Large intestine (tissue), 3 donors: Measurements from ENCODE around the gene DAAM1. TPM values are rescaled to one million over a fixed set of nuclear protein-coding genes. Genes with fewer than 3 reads are reported as not detected.

ENCODE experiments used
- DNase-seq, 2 donors: peaks; one replicate each; pipeline versions ENCODE4 v3.0.0 to v3.0.0-alpha.2; 2013
- H3K27ac ChIP-seq: one replicate; pipeline ENCODE4 v1.5.1; 2013; ENCODE audit warnings: low read length
- H3K27me3 ChIP-seq: 2 replicates; pipeline ENCODE4 v1.6.1; 2013; ENCODE audit warnings: low read length; ENCODE audit not compliant: control insufficient read depth, insufficient read depth
- H3K36me3 ChIP-seq: 2 replicates; pipeline ENCODE4 v1.6.1; 2013; ENCODE audit warnings: low read length; ENCODE audit not compliant: control insufficient read depth, insufficient read depth
- H3K4me1 ChIP-seq: one replicate; pipeline ENCODE4 v1.6.1; 2013; ENCODE audit warnings: low read length; ENCODE audit not compliant: control insufficient read depth, insufficient read depth
- H3K4me3 ChIP-seq: one replicate; pipeline ENCODE4 v1.5.1; 2013; ENCODE audit warnings: low read length
- H3K9me3 ChIP-seq: one replicate; pipeline ENCODE4 v1.6.1; 2013; ENCODE audit warnings: mild to moderate bottlenecking, low read depth, low read length, moderate library complexity; ENCODE audit not compliant: control insufficient read depth
- WGBS: methylation state at CpG from one replicate; pipeline ENCODE4 v1.1.5; 2013; ENCODE audit warnings: low lambda C conversion rate; ENCODE audit not compliant: insufficient coverage; 5-methylcytosine and 5-hydroxymethylcytosine counted together
- polyA plus RNA-seq: library from polyadenylated mRNA; unstranded; fragments of 120-200 nt; gene quantifications from one replicate; pipeline ENCODE4 v1.2.1, GENCODE V29; 2013

The DAAM1 gene
- polyA plus RNA-seq, 1 donor = 37.9 TPM

DNA sequence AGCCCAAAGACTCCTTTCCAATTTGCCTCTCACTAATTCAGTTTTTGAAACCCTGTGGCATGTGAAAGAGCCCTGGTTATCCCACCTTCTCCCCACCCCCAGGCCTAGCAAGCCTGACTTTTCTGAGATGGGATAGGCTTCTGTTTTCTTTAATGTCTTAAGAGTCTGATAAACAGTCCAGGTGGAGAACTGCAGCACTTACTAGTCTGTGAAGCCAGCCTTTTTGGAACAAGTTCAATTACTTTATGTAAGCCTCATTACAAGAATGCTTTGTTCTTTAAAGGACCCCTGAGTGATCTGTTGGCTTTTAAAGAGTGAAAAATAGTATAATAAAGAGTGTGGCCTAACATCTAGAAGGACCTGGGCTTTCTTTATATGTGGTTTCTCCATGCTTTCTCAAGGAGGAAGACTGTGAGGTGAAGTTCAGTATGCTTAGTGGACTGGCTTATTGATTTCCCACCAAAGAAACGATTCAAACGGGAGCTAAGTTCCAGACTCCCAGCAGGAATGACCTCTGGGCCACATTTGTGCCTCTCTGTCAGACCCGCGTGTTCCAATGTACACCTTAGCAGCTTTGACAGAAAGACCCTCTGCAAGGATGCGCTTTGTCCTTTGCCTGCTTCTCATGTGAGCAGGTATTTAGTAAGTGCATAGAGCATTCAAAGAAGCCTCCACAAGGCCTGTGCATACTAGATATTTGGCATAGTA, 129.5 kb downstream of the DAAM1 start:
- no peaks in the 10 kb centered on the region for H3K27me3 ChIP-seq
- H3K9me3 ChIP-seq = no peaks in the 10 kb centered on the region
- H3K4me3 ChIP-seq = no peak overlapping the region
- peaks cover 36% of the 10 kb centered on the region for H3K4me1 ChIP-seq
- H3K36me3 ChIP-seq = peaks cover 4% of the 10 kb centered on the region
- H3K27ac ChIP-seq = no peak overlapping the region
- no peak for DNase-seq
- no CpG with 5 or more reads among the region's 5 CpGs for WGBS

DNA sequence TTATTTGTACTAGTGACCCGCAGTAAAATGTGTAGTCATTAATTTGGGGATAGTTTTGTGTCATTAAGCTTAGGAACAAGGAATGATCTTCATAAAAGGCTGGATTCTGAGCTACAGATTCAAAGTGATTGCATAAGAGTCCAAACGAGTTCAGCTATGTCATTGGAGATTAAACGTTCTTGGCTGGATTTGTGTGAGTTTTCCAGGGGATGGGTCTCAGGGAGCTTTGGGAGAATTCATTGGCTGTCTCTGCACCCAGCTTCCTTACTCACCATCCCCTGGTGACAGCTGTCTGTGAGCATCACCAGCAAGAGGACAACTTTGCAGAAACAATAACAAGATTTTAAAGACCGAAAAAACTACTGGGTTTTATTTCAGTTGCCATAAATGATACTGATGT, 130.4 kb downstream of the DAAM1 start:
- no peaks in the 10 kb centered on the region for H3K27me3 ChIP-seq
- H3K27ac ChIP-seq = no peak overlapping the region
- H3K4me1 ChIP-seq = peaks cover 27% of the 10 kb centered on the region
- no peaks in the 10 kb centered on the region for H3K9me3 ChIP-seq
- peaks cover 7% of the 10 kb centered on the region for H3K36me3 ChIP-seq
- H3K4me3 ChIP-seq = no peak overlapping the region
- no peak for DNase-seq
- WGBS = 100% methylated on average over 1 of the region's 4 CpGs

DNA sequence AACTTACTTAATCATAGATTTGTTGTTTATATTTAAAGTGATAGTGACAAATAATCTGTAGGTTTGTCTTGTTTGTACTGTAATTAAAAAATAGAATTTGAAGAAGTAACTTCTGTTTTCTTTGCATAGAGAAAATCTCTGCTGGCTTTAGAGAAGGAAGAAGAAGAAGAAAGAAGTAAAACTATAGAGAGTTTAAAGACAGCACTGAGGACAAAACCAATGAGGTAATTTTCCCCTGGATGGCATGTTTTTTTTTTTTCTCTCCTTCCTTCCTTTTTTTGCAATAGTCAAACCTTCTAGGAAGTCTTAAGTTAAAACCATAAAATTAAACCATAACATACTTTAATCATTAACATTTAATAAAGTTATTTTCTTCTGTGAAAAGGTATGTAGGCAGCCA, 131.9 kb downstream of the DAAM1 start:
- no peaks in the 10 kb centered on the region for H3K9me3 ChIP-seq
- H3K27me3 ChIP-seq = no peaks in the 10 kb centered on the region
- no peak overlapping the region for H3K4me3 ChIP-seq
- no peak overlapping the region for H3K27ac ChIP-seq
- peaks cover 14% of the 10 kb centered on the region for H3K36me3 ChIP-seq
- no peak for DNase-seq
- H3K4me1 ChIP-seq = peaks cover 13% of the 10 kb centered on the region

DNA sequence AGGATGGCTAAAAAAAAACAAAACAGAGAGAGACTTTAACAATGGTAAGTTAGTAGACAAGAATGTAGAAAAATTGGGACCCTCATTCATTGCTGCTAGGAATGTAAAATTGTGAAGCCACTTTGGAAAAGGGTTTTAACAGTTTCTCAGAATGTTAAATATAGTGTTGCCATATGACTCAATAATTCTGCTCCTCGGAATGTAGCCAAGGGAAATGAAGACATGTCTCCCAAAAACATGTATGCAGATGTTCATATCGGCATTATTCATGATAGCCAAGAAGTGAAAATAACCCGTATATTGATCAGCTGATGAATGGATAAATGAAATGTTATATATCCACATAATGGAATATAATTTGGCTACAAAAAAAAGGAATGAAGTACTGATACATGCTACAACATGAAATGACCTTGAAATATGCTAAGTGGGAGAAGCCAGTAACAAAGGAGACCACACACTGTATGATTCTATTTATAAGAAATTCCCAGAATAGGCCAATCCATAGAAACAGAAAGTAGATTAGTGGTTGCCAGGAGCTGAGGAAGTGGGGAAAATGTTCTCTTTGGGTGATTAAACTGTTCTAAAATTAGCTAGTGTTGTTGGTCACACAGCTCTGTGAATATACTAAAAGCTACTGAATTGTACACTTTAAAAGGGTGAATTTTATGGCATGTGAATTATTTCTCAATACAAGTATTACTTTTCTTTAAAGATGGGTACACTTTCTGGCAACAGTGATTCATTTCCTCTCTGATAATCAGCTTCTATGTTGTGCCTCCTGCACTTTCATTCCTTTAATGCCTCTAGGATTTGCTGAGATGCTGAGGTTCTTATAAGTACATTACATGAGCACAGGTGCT, 132.5 kb downstream of the DAAM1 start:
- no CpG with 5 or more reads among the region's 3 CpGs for WGBS
- peak in 1 of 2 donors; percentile 46 for DNase-seq
- H3K4me3 ChIP-seq = no peak overlapping the region
- H3K27me3 ChIP-seq = no peaks in the 10 kb centered on the region
- H3K4me1 ChIP-seq = peaks cover 7% of the 10 kb centered on the region
- no peaks in the 10 kb centered on the region for H3K9me3 ChIP-seq
- H3K36me3 ChIP-seq = peaks cover 17% of the 10 kb centered on the region
- H3K27ac ChIP-seq = peak overlapping the region; percentile 44

DNA sequence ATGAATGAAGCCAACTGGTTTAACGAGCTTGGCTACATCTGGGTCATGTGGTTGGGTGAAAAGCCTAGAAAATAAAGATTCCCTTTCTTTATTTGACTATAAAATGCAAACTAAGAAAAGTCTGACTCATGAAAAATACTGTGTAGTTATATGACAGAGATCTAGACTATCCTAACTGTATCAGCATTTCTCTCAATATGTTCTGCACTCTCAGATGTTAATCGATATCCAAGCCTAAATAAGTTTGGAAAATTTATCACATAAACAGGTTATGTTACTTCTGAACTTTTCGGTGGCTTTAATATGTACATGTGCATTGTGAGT, 133.1 kb downstream of the DAAM1 start:
- H3K4me3 ChIP-seq = no peak overlapping the region
- no peaks in the 10 kb centered on the region for H3K27me3 ChIP-seq
- 100% methylated on average over 1 of the region's 3 CpGs for WGBS
- no peak for DNase-seq
- H3K4me1 ChIP-seq = peaks cover 5% of the 10 kb centered on the region
- peak overlapping the region; percentile 44 for H3K27ac ChIP-seq
- H3K9me3 ChIP-seq = no peaks in the 10 kb centered on the region
- peaks cover 21% of the 10 kb centered on the region for H3K36me3 ChIP-seq

DNA sequence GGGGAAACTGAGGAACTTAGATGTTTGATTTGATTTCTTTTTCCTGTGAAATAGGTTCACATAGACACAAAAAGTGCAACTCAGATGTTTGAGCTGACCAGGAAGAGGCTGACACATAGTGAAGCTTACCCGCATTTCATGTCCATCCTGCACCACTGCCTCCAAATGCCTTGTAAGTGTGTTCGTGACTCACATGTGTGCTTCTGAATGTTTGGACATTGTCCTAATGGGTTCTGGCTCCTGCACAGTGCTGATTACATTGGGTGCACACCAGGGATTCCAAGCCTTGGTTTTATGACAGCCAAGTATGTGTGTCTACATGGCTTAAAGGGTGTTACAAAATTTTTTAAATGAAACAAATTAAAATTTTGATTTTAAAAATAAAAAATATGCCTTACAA, 137.4 kb downstream of the DAAM1 start:
- H3K4me1 ChIP-seq = no peaks in the 10 kb centered on the region
- H3K4me3 ChIP-seq = no peak overlapping the region
- DNase-seq = no peak
- no peaks in the 10 kb centered on the region for H3K9me3 ChIP-seq
- peaks cover 36% of the 10 kb centered on the region for H3K36me3 ChIP-seq
- no peaks in the 10 kb centered on the region for H3K27me3 ChIP-seq
- no peak overlapping the region for H3K27ac ChIP-seq
- no CpG with 5 or more reads among the region's 2 CpGs for WGBS

DNA sequence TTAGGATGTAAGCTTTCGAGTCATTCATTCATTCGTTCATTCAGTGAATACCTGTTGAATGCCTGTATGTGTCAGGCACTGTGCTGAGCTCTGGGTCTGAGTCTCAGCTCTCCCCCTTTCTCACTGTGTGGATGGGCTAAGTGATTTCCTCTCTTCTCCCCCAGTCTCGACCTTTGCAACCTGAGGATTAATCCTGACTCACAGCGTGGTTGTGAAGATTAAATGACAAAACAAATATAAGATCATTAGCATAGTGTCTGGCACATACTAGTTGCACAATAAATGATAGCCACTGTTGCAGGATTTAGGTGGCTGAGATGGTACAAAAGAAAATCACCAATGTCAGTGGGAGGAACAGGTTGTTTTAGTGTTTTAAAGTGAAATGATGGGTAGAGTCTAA, 140.0 kb downstream of the DAAM1 start:
- no peak for DNase-seq
- H3K36me3 ChIP-seq = peaks cover 40% of the 10 kb centered on the region
- no peak overlapping the region for H3K4me3 ChIP-seq
- no CpG with 5 or more reads among the region's 4 CpGs for WGBS
- H3K9me3 ChIP-seq = no peaks in the 10 kb centered on the region
- H3K27ac ChIP-seq = no peak overlapping the region
- no peaks in the 10 kb centered on the region for H3K27me3 ChIP-seq
- peaks cover 12% of the 10 kb centered on the region for H3K4me1 ChIP-seq

DNA sequence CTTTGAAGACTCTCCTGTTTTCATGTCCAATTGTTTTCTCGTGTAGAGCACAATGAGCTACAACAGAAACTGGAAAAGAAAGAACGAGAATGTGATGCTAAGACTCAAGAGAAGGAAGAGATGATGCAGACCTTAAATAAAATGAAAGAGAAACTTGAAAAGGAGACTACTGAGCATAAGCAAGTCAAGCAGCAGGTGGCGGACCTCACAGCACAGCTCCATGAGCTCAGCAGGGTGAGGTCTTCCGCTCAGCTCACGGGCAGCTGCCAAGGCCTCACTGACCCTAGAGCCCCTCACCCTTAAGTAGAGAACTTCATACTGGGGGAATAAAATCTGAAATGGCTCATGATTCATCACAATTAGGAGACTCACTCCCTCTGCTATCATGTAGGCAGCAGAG, 142.0 kb downstream of the DAAM1 start:
- WGBS = 80% methylated on average over 2 of the region's 5 CpGs
- H3K27ac ChIP-seq = no peak overlapping the region
- H3K4me1 ChIP-seq = peaks cover 22% of the 10 kb centered on the region
- no peaks in the 10 kb centered on the region for H3K9me3 ChIP-seq
- DNase-seq = no peak
- H3K36me3 ChIP-seq = peaks cover 33% of the 10 kb centered on the region
- no peaks in the 10 kb centered on the region for H3K27me3 ChIP-seq
- no peak overlapping the region for H3K4me3 ChIP-seq

DNA sequence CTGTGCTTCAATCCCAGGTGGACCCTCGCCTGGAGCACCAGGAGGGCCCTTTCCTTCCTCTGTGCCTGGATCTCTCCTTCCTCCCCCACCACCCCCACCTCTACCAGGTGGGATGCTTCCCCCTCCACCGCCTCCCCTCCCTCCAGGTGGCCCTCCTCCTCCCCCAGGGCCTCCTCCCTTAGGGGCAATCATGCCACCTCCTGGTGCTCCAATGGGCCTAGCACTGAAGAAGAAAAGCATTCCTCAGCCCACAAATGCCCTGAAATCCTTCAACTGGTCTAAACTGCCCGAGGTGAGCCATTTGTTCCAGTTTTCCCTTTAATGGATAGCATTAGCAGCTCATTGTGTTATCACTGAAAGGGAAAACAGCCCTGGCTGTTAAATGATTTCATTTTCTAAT, 142.8 kb downstream of the DAAM1 start:
- Histone ChIP-seq H3K4me3 (no peak overlapping the region), H3K9me3 (no peaks in the 10 kb centered on the region), H3K27me3 (no peaks in the 10 kb centered on the region), H3K4me1 (peaks cover 22% of the 10 kb centered on the region), H3K36me3 (peaks cover 29% of the 10 kb centered on the region), H3K27ac (no peak overlapping the region)
- WGBS = 50% methylated on average over 1 of the region's 3 CpGs
- no peak for DNase-seq

DNA sequence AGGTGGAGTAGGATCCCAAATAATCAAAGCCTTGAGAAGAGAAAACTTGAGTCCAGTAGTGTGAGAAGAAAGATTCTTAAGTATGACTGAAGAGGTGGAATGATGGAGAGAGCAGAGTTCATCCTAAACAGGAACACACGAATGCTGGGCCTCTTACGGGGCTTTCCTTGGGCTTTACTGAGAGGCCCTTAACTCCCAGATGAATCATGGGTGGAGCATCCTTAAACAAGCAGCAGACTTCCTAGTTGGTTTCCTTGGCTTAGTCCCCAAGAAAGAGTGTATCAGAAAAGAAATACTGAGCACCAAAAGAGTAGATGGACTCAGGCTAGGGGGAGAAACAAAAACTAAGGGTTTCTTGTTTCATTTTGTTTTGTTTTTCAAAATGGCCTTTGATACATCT, 144.3 kb downstream of the DAAM1 start:
- Histone ChIP-seq H3K9me3 (no peaks in the 10 kb centered on the region), H3K27me3 (no peaks in the 10 kb centered on the region), H3K4me1 (peaks cover 28% of the 10 kb centered on the region), H3K4me3 (no peak overlapping the region), H3K27ac (peak overlapping the region; percentile 64), H3K36me3 (peaks cover 23% of the 10 kb centered on the region)
- no CpG with 5 or more reads among the region's 2 CpGs for WGBS
- DNase-seq = peak in 1 of 2 donors; percentile 53
